ENCODE measurements around the gene ZC3H18.

ZC3H18 gene

GRCh38 chr16:88532434-88533241 is 37.6 kb upstream of the ZC3H18 start:
- no peak for DNase-seq (ENCODE audit: low read depth)

- no peak for DNase-seq (ENCODE audit: low read depth)
Measured at GRCh38 chr16:88533381-88533917, 36.8 kb upstream of the ZC3H18 start.

GRCh38 chr16:88533932-88534637 is 36.1 kb upstream of the ZC3H18 start:
- DNase-seq (ENCODE audit: low read depth): peak; percentile 75

- no peak for DNase-seq (ENCODE audit: low read depth)
Measured at GRCh38 chr16:88534638-88535190, 35.5 kb upstream of the ZC3H18 start.

GRCh38 chr16:88535191-88535856 is 34.9 kb upstream of the ZC3H18 start:
- DNase-seq (ENCODE audit: low read depth): no peak

GRCh38 chr16:88535857-88536222 is 34.4 kb upstream of the ZC3H18 start:
- DNase-seq (ENCODE audit: low read depth): no peak

- no peak for DNase-seq (ENCODE audit: low read depth)
Measured at GRCh38 chr16:88536510-88536909, 33.7 kb upstream of the ZC3H18 start.

- DNase-seq (ENCODE audit: low read depth): no peak
Measured at GRCh38 chr16:88536971-88537751, 33.0 kb upstream of the ZC3H18 start.

GRCh38 chr16:88537859-88538258 is 32.3 kb upstream of the ZC3H18 start:
- DNase-seq (ENCODE audit: low read depth): no peak

- DNase-seq (ENCODE audit: low read depth): no peak
Measured at GRCh38 chr16:88538366-88539060, 31.7 kb upstream of the ZC3H18 start.

- DNase-seq (ENCODE audit: low read depth): no peak
Measured at GRCh38 chr16:88539261-88539651, 30.9 kb upstream of the ZC3H18 start.

- no peak for DNase-seq (ENCODE audit: low read depth)
Measured at GRCh38 chr16:88539652-88540345, 30.4 kb upstream of the ZC3H18 start.

GRCh38 chr16:88540346-88540977 is 29.7 kb upstream of the ZC3H18 start:
- DNase-seq (ENCODE audit: low read depth): no peak

GRCh38 chr16:88541831-88542616 is 28.2 kb upstream of the ZC3H18 start:
- no peak for DNase-seq (ENCODE audit: low read depth)

GRCh38 chr16:88543230-88543813 is 26.9 kb upstream of the ZC3H18 start:
- no peak for DNase-seq (ENCODE audit: low read depth)

- DNase-seq (ENCODE audit: low read depth): no peak
Measured at GRCh38 chr16:88545781-88546180, 24.4 kb upstream of the ZC3H18 start.

- no peak for DNase-seq (ENCODE audit: low read depth)
Measured at GRCh38 chr16:88548131-88548874, 21.9 kb upstream of the ZC3H18 start.

GRCh38 chr16:88548985-88549384 is 21.2 kb upstream of the ZC3H18 start:
- DNase-seq (ENCODE audit: low read depth): no peak
